ENCODE results near the gene SEPHS2. TPM values are rescaled to one million over a fixed set of nuclear protein-coding genes. Genes with fewer than 3 reads are reported as not detected.

Gene SEPHS2
- total RNA-seq, 1 donor from 2014 or later = 42.6 TPM

DNA sequence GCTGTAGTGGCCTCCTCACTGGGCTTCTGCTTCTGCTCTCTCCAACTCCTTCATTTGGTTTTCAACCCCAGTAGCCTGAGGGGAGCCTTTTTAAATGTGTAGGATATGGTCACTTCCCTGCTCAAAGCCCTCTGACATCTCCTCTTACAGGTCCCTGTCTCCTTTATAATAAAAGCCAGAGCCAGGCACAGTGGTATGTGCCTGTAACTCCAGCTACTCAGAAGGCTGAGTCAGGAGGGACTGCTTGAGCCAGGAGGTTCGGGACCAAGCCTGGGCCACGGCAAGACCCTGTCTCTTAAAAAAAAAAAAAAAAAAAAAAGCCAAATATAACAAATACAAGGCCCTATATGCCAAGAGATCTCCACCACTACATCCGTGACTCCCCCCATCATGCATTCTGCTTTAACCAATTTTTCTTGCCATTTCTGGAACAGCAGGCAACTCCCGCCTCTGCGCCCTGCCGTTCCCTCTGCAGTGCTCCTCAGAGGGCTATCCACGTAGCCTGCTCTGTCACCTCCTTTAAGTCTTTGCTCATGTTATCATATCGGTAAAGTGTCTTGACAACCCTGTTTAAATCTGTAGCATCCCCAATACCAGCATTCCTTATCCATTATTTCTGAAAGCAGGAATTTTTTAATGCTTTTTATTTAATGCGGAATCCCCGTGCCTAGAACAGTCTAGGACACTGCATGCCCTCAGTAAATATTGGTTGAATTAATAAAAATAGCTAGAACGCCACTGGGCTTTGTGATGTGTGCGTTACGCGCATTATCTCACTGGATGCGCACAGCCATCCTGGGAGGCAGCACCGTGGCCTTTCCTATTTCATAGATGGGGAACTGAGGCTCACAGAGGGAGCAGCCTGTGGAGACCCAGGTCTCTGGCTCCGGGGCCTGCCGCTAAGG is 28.8 kb downstream of the SEPHS2 start:
- H3K36me3 Mint-ChIP-seq (ENCODE audit: insufficient read depth) = peaks cover 22% of the 10 kb centered on the region
- TF ChIP-seq, protein P1, sequence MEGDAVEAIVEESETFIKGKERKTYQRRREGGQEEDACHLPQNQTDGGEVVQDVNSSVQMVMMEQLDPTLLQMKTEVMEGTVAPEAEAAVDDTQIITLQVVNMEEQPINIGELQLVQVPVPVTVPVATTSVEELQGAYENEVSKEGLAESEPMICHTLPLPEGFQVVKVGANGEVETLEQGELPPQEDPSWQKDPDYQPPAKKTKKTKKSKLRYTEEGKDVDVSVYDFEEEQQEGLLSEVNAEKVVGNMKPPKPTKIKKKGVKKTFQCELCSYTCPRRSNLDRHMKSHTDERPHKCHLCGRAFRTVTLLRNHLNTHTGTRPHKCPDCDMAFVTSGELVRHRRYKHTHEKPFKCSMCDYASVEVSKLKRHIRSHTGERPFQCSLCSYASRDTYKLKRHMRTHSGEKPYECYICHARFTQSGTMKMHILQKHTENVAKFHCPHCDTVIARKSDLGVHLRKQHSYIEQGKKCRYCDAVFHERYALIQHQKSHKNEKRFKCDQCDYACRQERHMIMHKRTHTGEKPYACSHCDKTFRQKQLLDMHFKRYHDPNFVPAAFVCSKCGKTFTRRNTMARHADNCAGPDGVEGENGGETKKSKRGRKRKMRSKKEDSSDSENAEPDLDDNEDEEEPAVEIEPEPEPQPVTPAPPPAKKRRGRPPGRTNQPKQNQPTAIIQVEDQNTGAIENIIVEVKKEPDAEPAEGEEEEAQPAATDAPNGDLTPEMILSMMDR (IDR thresholded peaks at IDR 0.05; ENCODE audit: unreplicated experiment) = no peak
- H3K27me3 Mint-ChIP-seq = no peaks in the 10 kb centered on the region
- peak overlapping the region; percentile 53 for H3K4me3 Mint-ChIP-seq (ENCODE audit: low read depth)
- H3K4me1 Mint-ChIP-seq (ENCODE audit: low read depth) = no peaks in the 10 kb centered on the region
- H3K9me3 Mint-ChIP-seq (ENCODE audit: low read depth) = no peaks in the 10 kb centered on the region
- H3K27ac Mint-ChIP-seq = no peak overlapping the region
- DNase-seq (ENCODE audit: low spot score, unreplicated experiment) = no peak

DNA sequence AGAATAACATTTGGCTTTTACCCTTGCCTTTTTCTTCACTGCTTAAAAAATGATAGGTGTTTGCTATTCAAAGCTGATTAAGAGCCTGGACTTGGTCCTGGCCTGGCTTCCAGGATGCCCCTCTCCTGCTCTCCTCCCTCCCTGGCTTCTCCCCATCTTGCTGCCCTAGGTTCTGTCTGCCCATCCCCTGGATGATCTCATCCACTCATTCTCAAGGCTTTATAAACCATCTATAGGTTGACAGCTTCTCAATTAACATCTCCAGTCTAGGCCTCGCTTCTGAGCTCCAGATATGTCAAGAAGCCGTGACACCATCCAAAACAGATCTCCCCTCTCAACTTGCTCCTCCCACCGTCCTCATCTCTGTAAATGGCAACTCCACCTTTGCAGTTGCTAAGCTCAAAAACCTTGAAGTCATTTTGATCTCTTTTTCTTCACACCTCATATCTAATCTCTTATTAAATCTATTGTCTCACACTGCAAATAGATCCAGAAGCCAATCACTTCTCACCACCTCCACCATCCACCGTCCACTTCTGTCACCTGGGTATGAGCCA is 29.5 kb downstream of the SEPHS2 start:
- no peak overlapping the region for H3K27ac Mint-ChIP-seq
- TF ChIP-seq, protein P1 (IDR thresholded peaks at IDR 0.05; ENCODE audit: unreplicated experiment) = no peak
- no peaks in the 10 kb centered on the region for H3K9me3 Mint-ChIP-seq (ENCODE audit: low read depth)
- no peak for DNase-seq (ENCODE audit: low spot score, unreplicated experiment)
- no peaks in the 10 kb centered on the region for H3K27me3 Mint-ChIP-seq
- H3K4me1 Mint-ChIP-seq (ENCODE audit: low read depth) = no peaks in the 10 kb centered on the region
- H3K4me3 Mint-ChIP-seq (ENCODE audit: low read depth) = no peak overlapping the region
- peaks cover 18% of the 10 kb centered on the region for H3K36me3 Mint-ChIP-seq (ENCODE audit: insufficient read depth)

DNA sequence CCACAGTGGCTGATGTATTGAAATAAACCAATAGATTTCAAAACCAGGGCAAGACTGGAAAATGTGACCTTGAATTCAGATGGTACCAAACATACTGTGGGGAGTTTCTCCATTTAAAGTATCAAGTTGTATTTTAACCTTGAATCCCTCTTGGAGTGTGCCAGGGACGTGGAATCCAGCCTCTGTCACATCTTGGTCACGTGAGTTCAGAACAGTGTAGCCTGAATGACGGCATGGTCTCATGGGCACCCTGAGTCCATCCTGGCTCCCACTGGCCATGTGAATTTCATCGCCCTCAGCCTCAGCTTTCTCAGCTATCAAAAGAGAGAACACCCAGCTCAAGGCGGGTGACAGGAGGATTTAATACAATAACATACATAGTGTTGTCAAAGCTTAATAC is 31.5 kb downstream of the SEPHS2 start:
- Mint-ChIP-seq H3K27ac (peak overlapping the region; percentile 49), H3K9me3 (ENCODE audit: low read depth) (no peaks in the 10 kb centered on the region), H3K27me3 (no peaks in the 10 kb centered on the region), H3K4me3 (ENCODE audit: low read depth) (no peak overlapping the region), H3K36me3 (ENCODE audit: insufficient read depth) (peaks cover 10% of the 10 kb centered on the region), H3K4me1 (ENCODE audit: low read depth) (peaks cover 3% of the 10 kb centered on the region)
- TF ChIP-seq, protein P1 (IDR thresholded peaks at IDR 0.05; ENCODE audit: unreplicated experiment) = no peak
- no peak for DNase-seq (ENCODE audit: low spot score, unreplicated experiment)

DNA sequence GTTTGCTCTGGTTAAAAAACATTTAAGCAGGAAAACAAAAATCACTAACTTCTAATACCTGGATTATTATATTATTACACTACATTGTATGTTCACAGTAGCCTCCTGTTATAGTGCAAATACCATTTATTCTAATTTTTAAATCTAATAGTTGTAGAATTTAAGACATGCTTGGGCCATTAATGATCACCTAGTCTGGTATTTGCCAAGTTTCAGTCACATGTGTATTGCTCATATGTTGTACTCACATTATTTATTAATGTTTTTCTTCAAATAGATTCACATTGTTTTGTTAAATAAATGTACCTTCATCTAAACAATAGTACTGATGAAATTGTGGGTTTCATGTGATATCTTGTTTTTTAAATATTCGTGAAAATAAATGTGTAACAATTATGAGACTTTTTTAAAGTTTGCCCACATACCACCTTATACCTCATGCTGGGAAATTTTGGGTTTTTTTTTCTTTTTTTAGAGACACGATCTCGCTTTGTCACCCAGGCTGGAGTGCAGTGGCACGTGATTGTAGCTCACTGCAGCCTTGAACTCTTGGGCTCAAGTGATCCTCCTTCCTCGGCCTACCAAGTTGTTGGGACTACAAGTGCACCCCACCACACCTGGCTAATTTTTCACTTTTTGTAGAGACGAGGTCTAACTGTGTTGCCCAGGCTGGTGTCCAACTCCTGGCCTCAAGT is 32.4 kb downstream of the SEPHS2 start:
- Mint-ChIP-seq H3K9me3 (ENCODE audit: low read depth) (no peaks in the 10 kb centered on the region), H3K4me1 (ENCODE audit: low read depth) (peaks cover 4% of the 10 kb centered on the region), H3K36me3 (ENCODE audit: insufficient read depth) (peaks cover 10% of the 10 kb centered on the region), H3K27me3 (no peaks in the 10 kb centered on the region), H3K4me3 (ENCODE audit: low read depth) (no peak overlapping the region), H3K27ac (peak overlapping the region; percentile 49)
- TF ChIP-seq, protein P1 (IDR thresholded peaks at IDR 0.05; ENCODE audit: unreplicated experiment) = no peak
- no peak for DNase-seq (ENCODE audit: low spot score, unreplicated experiment)
